Suprapubic skin (tissue), 4 donors: ENCODE results near the gene KRTAP29-1. TPM values are rescaled to one million over a fixed set of nuclear protein-coding genes. Genes with fewer than 3 reads are reported as not detected.
A peak's percentile ranks its signal among the peaks of the same experiment; 100 is the strongest.

Experiments used
- DNase-seq, 2 donors: peaks; one replicate each; pipeline ENCODE4 v3.0.0-alpha.2; 2019; ENCODE audit warnings: low spot score in 2 of 2
- H3K27ac ChIP-seq: fragments of 200-600 bp; sonication (generic); one replicate; pipeline ENCODE4 v1.5.1; 2019
- H3K27me3 ChIP-seq: fragments of 200-600 bp; sonication (generic); one replicate; pipeline ENCODE4 v1.5.1; 2019
- H3K36me3 ChIP-seq: fragments of 200-600 bp; sonication (generic); one replicate; pipeline ENCODE4 v1.5.1; 2019
- H3K4me1 ChIP-seq: fragments of 200-600 bp; sonication (generic); one replicate; pipeline ENCODE4 v1.5.1; 2019
- H3K4me3 ChIP-seq: fragments of 200-600 bp; sonication (generic); one replicate; pipeline ENCODE4 v1.5.1; 2019; ENCODE audit warnings: mild to moderate bottlenecking
- H3K9me3 ChIP-seq: fragments of 200-600 bp; sonication (generic); one replicate; pipeline ENCODE4 v1.5.1; 2019
- EP300 ChIP-seq: sonication (generic); formaldehyde crosslinking; IDR thresholded peaks from one replicate; pipeline ENCODE4 v1.6.1; 2017; ENCODE audit warnings: antibody characterized with exemption
- POLR2A ChIP-seq, 2 donors: fragments of 450-650 bp; IDR thresholded peaks; one replicate each; pipeline ENCODE4 v1.6.1; 2017; ENCODE audit warnings: antibody characterized with exemption in 2 of 2, mild to moderate bottlenecking in 2 of 2, moderate library complexity in 2 of 2
- POLR2AphosphoS5 ChIP-seq, 3 donors: sonication (generic); formaldehyde crosslinking; IDR thresholded peaks; one replicate each; pipeline ENCODE4 v1.6.1; 2017; ENCODE audit warnings: antibody characterized with exemption in 3 of 3
- WGBS: methylation state at CpG from one replicate; pipeline ENCODE4 v1.1.5; 2018; 5-methylcytosine and 5-hydroxymethylcytosine counted together
- total RNA-seq, 4 donors: library from RNA; depleted of rRNA; stranded (reverse); fragments of >200 nt; gene quantifications; one replicate each; pipeline ENCODE4 v1.1.0, GENCODE V29; 2016
- TF ChIP-seq, protein P1 (sequence below), 2 donors: fragments of 200-600 bp in 1 of 2; fragments of 450-650 bp in 1 of 2; sonication (generic) in 1 of 2; IDR thresholded peaks; one replicate each; pipeline ENCODE4 v1.5.1; 2016 to 2019; ENCODE audit warnings: antibody characterized with exemption in 2 of 2, mild to moderate bottlenecking in 1 of 2, moderate library complexity in 1 of 2

KRTAP29-1 gene
- total RNA-seq, 4 donors from 2014 or later, result 0.85 to 3.4 (median 2.2) TPM; not detected in 1

DNA sequence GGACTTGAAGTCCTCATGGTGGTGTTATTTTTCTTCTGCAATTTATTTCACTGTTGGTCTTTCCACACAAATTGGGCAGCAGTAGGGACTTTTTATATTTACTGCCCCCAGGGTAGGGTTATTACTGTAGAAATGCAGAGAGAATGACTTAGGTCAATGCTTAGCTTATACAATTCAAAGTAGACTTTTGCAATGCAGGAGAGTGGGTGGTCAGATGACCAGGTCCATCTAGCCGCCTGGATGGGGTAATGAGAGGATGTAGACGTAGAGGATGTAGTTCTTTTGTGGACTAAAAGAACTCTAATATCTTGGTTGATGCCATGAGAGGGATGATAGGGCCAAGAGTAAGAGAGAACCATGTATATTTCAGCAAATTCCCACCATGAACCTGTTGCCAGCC, 15.6 kb upstream of the KRTAP29-1 start:
- Histone ChIP-seq H3K36me3 (no peaks in the 10 kb centered on the region), H3K4me3 (no peak overlapping the region), H3K4me1 (peaks cover 4% of the 10 kb centered on the region), H3K27me3 (peaks cover 8% of the 10 kb centered on the region), H3K27ac (no peak overlapping the region), H3K9me3 (no peaks in the 10 kb centered on the region)
- WGBS, result 47% methylated on average over 2 of the region's 2 CpGs
- TF ChIP-seq, protein P1, sequence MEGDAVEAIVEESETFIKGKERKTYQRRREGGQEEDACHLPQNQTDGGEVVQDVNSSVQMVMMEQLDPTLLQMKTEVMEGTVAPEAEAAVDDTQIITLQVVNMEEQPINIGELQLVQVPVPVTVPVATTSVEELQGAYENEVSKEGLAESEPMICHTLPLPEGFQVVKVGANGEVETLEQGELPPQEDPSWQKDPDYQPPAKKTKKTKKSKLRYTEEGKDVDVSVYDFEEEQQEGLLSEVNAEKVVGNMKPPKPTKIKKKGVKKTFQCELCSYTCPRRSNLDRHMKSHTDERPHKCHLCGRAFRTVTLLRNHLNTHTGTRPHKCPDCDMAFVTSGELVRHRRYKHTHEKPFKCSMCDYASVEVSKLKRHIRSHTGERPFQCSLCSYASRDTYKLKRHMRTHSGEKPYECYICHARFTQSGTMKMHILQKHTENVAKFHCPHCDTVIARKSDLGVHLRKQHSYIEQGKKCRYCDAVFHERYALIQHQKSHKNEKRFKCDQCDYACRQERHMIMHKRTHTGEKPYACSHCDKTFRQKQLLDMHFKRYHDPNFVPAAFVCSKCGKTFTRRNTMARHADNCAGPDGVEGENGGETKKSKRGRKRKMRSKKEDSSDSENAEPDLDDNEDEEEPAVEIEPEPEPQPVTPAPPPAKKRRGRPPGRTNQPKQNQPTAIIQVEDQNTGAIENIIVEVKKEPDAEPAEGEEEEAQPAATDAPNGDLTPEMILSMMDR (IDR thresholded peaks at IDR 0.05), result no peak
- TF ChIP-seq POLR2AphosphoS5 (IDR thresholded peaks at IDR 0.05) (no peak), EP300 (no peak), POLR2A (IDR thresholded peaks at IDR 0.05) (no peak)
- DNase-seq, result no peak

DNA sequence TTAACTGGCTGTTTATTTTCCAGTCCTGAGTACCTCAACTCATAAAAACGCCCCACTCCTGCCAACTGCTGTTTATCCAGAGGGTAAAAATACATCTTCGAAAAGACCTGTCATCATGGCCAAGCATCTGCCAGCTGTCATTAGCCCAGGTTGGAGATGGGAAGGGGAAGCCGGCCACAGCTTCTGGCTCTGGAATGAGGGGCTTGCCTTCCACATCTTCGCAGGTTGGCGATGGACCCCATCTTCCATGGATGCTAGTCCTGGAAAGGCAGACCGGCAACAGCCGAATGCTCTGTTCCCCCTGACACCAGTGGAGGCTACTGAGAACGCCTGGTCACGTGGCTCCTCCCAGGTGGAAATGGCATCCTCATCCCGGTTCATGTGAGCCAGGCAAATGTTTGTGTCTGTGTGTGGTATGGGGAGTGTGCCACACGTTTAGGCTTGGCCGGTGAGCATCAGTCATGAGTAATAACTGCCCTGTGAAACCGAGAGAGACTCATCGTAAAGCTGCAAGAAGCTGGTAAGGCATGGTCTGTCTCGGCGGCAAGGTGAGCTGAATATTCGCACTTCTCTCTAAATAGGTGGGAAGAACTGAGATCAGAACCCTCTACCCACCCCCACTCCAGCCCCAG, 13.3 kb upstream of the KRTAP29-1 start:
- H3K36me3 ChIP-seq, result no peaks in the 10 kb centered on the region
- H3K27me3 ChIP-seq, result peaks cover 8% of the 10 kb centered on the region
- H3K4me1 ChIP-seq, result no peaks in the 10 kb centered on the region
- no peak for DNase-seq
- TF ChIP-seq, protein P1 (IDR thresholded peaks at IDR 0.05), result no peak
- TF ChIP-seq POLR2A (IDR thresholded peaks at IDR 0.05) (no peak), EP300 (no peak), POLR2AphosphoS5 (IDR thresholded peaks at IDR 0.05) (no peak)
- H3K27ac ChIP-seq, result no peak overlapping the region
- WGBS, result 80% methylated on average over 17 of the region's 17 CpGs
- H3K9me3 ChIP-seq, result no peaks in the 10 kb centered on the region
- no peak overlapping the region for H3K4me3 ChIP-seq

DNA sequence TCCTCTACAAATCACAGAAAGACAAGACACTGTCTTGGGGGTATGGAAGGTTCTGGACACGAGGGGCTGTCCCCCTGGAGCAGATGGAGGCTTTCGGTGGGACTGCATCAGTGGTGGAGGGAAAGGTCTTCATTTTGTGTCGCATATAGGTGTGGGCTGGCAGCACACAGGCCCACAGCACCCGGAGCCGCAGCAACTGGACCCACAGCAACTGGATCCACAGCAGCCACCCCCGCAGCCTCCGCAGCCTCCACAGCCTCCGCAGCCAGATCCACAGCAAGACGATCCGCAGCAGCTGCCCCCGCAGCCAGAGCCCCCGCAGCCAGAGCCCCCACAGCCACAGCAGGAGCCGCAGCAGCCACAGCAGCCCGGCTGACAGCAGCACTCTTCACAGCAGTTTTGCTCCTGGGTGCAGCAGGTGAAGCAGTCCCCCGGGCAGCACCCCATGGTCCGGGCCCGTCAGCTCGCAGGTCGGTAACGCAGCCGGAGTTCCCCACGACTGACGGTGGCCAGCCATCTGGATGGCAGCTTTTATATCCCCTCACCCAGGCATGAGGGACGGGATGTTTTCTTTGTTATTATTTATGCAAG, 12.6 kb upstream of the KRTAP29-1 start, which contains the start of gene KRTAP17-1:
Gene KRTAP17-1, minus strand, starts transcription at position 507 of the 591 bp plus-strand sequence. Its CDS starts 60 bp downstream, at position 447.
- TF ChIP-seq POLR2A (IDR thresholded peaks at IDR 0.05) (no peak), EP300 (no peak), POLR2AphosphoS5 (IDR thresholded peaks at IDR 0.05) (no peak)
- TF ChIP-seq, protein P1 (IDR thresholded peaks at IDR 0.05), result no peak
- H3K4me3 ChIP-seq, result no peak within 1 kb of the TSS
- WGBS, result 79% methylated on average over 9 of the region's 24 CpGs
- no peak for DNase-seq
- H3K36me3 ChIP-seq, result no peaks in the 10 kb centered on the region
- H3K27ac ChIP-seq, result no peak within 1 kb of the TSS
- H3K9me3 ChIP-seq, result no peaks in the 10 kb centered on the region
- no peaks in the 10 kb centered on the region for H3K4me1 ChIP-seq
- peaks cover 8% of the 10 kb centered on the region for H3K27me3 ChIP-seq

DNA sequence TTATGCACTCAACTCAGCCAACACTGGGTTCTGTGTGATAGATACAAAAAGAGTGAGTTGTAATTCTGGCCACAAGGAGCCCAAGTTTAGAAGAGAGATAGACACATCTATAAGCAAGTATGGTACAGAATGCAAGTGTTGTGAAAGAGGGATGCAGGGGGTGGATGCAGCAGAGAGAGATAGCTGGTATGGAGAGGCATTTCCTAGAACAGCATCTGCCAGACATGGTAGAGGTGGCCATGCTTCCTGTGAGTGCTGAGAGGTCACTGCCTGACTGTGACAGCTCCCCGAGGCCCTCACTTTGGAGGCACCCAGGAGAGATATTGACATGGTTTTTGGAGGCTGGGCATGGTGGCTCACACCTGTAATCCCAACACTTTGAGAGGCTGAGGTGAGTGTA, 8.5 kb upstream of the KRTAP29-1 start:
- Histone ChIP-seq H3K4me3 (no peak overlapping the region), H3K9me3 (no peaks in the 10 kb centered on the region), H3K27me3 (peaks cover 12% of the 10 kb centered on the region), H3K27ac (no peak overlapping the region), H3K36me3 (no peaks in the 10 kb centered on the region), H3K4me1 (peaks cover 15% of the 10 kb centered on the region)
- 92% methylated on average over 1 of the region's 1 CpG for WGBS
- TF ChIP-seq, protein P1 (IDR thresholded peaks at IDR 0.05), result no peak
- no peak for DNase-seq

DNA sequence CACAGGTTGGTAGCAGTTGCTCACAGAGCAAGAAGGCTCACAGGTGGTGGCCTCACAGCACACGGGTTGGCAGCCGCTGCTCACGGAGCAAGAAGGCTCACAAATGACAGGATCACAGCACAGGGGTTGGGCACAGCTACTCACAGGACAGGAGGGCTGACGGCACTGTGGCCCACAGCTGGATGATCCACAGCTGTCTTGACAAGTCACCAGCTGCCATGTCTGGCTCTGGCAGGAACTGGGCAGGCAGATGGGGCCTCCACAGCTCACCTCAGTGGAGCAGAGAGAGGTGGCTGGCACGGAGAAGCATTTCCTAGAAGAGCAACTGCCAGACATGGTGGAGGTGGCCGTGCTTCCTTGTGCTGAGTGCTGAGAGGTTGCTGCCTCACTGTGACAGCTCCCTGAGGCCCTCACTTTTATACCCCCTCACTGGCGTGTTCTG, 6.3 kb upstream of the KRTAP29-1 start, which contains the start of gene KRTAP16-1:
Gene KRTAP16-1, minus strand, starts transcription at position 392 of the 442 bp plus-strand sequence. Its CDS starts 56 bp downstream, at position 336.
- Histone ChIP-seq H3K36me3 (no peaks in the 10 kb centered on the region), H3K27ac (peak within 1 kb of the TSS; percentile 14), H3K4me3 (no peak within 1 kb of the TSS), H3K9me3 (no peaks in the 10 kb centered on the region), H3K27me3 (peaks cover 4% of the 10 kb centered on the region), H3K4me1 (peaks cover 15% of the 10 kb centered on the region)
- no peak for TF ChIP-seq EP300
- TF ChIP-seq, protein P1 (IDR thresholded peaks at IDR 0.05), result no peak
- DNase-seq, result peak in 1 of 2 donors; percentile 57
- WGBS, result 27% methylated on average over 7 of the region's 7 CpGs
